ENCODE data around the gene MUSK. TPM values are rescaled to one million over a fixed set of nuclear protein-coding genes. Genes with fewer than 3 reads are reported as not detected.
"Not testable (repeated sequence)": the region's sequence is repeated elsewhere in the genome, so short reads cannot be mapped to it uniquely, and the experiment has no call there.

Gene MUSK
- total RNA-seq, 6 donors from 2014 or later, result 0.76 to 6.1 (median 3.9) TPM

- Histone ChIP-seq H3K4me3 (no peak overlapping the region), H3K9me3 (no peaks in the 10 kb centered on the region), H3K27me3 (no peaks in the 10 kb centered on the region), H3K36me3 (no peaks in the 10 kb centered on the region), H3K4me1 (no peaks in the 10 kb centered on the region), H3K27ac (no peak overlapping the region)
- ATAC-seq (ENCODE audit: low FRiP score in 2 of 2) (no peak), DNase-seq (no peak)
- no peak for TF ChIP-seq CTCF (IDR thresholded peaks at IDR 0.05)
- TF ChIP-seq EP300 (IDR thresholded peaks at IDR 0.05), result no peak
- TF ChIP-seq POLR2A (IDR thresholded peaks at IDR 0.05), result no peak
- TF ChIP-seq POLR2AphosphoS5 (IDR thresholded peaks at IDR 0.05), result no peak
- WGBS, 2 donors, result 90 to 91% methylated on average over 5 of the region's 5 CpGs
Measured at GRCh38 chr9:110688329-110688728, 19.7 kb downstream of the MUSK start.

- ATAC-seq (ENCODE audit: low FRiP score in 2 of 2) (no peak), DNase-seq (no peak)
- TF ChIP-seq POLR2A (IDR thresholded peaks at IDR 0.05) (no peak), EP300 (IDR thresholded peaks at IDR 0.05) (no peak)
- Histone ChIP-seq H3K4me3 (no peak overlapping the region), H3K36me3 (no peaks in the 10 kb centered on the region), H3K27me3 (no peaks in the 10 kb centered on the region), H3K27ac (no peak overlapping the region), H3K9me3 (no peaks in the 10 kb centered on the region), H3K4me1 (no peaks in the 10 kb centered on the region)
- WGBS, 2 donors, result 89 to 92% methylated on average over 5 of the region's 5 CpGs
Measured at GRCh38 chr9:110691002-110691549, 22.5 kb downstream of the MUSK start.

GRCh38 chr9:110695846-110696245 lies 27.3 kb downstream of the MUSK start:
- 70 to 73% methylated on average over 5 of the region's 5 CpGs for WGBS, 2 donors
- H3K27me3 ChIP-seq, H3K9me3 ChIP-seq, H3K4me1 ChIP-seq, H3K4me3 ChIP-seq, H3K27ac ChIP-seq, H3K36me3 ChIP-seq, DNase-seq: not testable (repeated sequence)
- peak in 1 of 2 donors; percentile 40 for ATAC-seq (ENCODE audit: low FRiP score in 2 of 2)

GRCh38 chr9:110700953-110701352 lies 32.4 kb downstream of the MUSK start:
- Histone ChIP-seq H3K27ac (no peak overlapping the region), H3K36me3 (no peaks in the 10 kb centered on the region), H3K9me3 (no peaks in the 10 kb centered on the region), H3K4me3 (no peak overlapping the region), H3K4me1 (no peaks in the 10 kb centered on the region), H3K27me3 (no peaks in the 10 kb centered on the region)
- no peak for TF ChIP-seq POLR2AphosphoS5 (IDR thresholded peaks at IDR 0.05)
- TF ChIP-seq CTCF (IDR thresholded peaks at IDR 0.05), result no peak
- no peak for TF ChIP-seq EP300 (IDR thresholded peaks at IDR 0.05)
- no peak for TF ChIP-seq POLR2A (IDR thresholded peaks at IDR 0.05)
- DNase-seq, result no peak
- WGBS, 2 donors, result 50 to 79% methylated on average over 1 of the region's 1 CpG
- ATAC-seq (ENCODE audit: low FRiP score in 2 of 2), result no peak

GRCh38 chr9:110703669-110704068 lies 35.1 kb downstream of the MUSK start:
- no peaks in the 10 kb centered on the region for H3K4me1 ChIP-seq
- no peaks in the 10 kb centered on the region for H3K9me3 ChIP-seq
- no peaks in the 10 kb centered on the region for H3K36me3 ChIP-seq
- no peaks in the 10 kb centered on the region for H3K27me3 ChIP-seq
- H3K4me3 ChIP-seq, result no peak overlapping the region
- WGBS, 2 donors, result 46 to 74% methylated on average over 2 of the region's 2 CpGs
- no peak for DNase-seq
- TF ChIP-seq POLR2A (IDR thresholded peaks at IDR 0.05) (no peak), CTCF (IDR thresholded peaks at IDR 0.05) (no peak), EP300 (IDR thresholded peaks at IDR 0.05) (no peak), POLR2AphosphoS5 (IDR thresholded peaks at IDR 0.05) (no peak)
- no peak overlapping the region for H3K27ac ChIP-seq
- no peak for ATAC-seq (ENCODE audit: low FRiP score in 2 of 2)

- H3K27me3 ChIP-seq, result no peaks in the 10 kb centered on the region
- no peaks in the 10 kb centered on the region for H3K4me1 ChIP-seq
- no peak for TF ChIP-seq POLR2AphosphoS5 (IDR thresholded peaks at IDR 0.05)
- no peak overlapping the region for H3K4me3 ChIP-seq
- no peak for DNase-seq
- ATAC-seq (ENCODE audit: low FRiP score in 2 of 2), result no peak
- H3K36me3 ChIP-seq, result no peaks in the 10 kb centered on the region
- H3K9me3 ChIP-seq, result no peaks in the 10 kb centered on the region
- no peak overlapping the region for H3K27ac ChIP-seq
Measured at GRCh38 chr9:110707419-110707818, 38.8 kb downstream of the MUSK start.
